ENCODE results near the gene DLG4.

Gene DLG4

GRCh38 chr17:7239091-7240027, 19.7 kb upstream of the DLG4 start, which contains the start of gene PHF23:
TSS of gene PHF23 (minus strand) at chr17:7239457. CDS start at chr17:7239279, 178 bp downstream.
- H3K4me3 Mint-ChIP-seq = peak within 1 kb of the TSS; percentile 90
- H3K9me3 Mint-ChIP-seq = no peaks in the 10 kb centered on the region
- peaks cover 57% of the 10 kb centered on the region for H3K4me1 Mint-ChIP-seq
- peak within 1 kb of the TSS; percentile 94 for H3K27ac Mint-ChIP-seq
- H3K36me3 Mint-ChIP-seq = peaks cover 13% of the 10 kb centered on the region
- H3K27me3 Mint-ChIP-seq = no peaks in the 10 kb centered on the region

DNA sequence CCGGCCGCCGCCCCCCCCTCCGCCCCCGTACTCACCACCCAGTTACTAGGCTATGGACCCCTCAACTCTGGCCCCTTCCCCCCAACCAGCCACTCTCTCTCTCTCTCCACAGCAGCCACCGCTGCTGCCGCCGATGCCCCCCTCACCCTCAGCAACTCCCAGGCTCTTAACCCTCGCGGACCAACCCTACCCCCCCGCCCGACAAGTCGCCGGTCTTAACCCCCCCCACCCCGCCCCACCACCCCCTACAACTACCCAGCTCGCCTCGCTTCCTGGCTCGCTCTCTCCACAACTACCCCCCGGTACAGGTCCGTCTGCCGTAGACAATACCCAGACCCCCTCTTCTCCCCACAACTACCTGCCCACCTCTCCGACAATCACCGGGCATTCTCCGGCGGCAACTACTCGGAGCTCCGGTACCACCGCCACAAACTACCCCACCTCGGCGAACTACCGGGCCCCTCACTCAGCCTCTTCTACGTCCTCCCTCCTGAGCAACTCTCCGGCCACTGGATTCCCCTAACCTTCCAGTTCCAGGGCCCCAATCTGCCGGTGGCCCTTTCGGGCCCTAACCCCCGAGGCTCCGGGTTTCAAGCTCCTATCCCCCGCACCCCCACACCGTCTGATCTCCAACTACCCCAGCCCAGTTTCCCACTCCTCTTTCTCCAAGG, 18.9 kb upstream of the DLG4 start:
- peak overlapping the region; percentile 94 for H3K27ac Mint-ChIP-seq
- peaks cover 13% of the 10 kb centered on the region for H3K36me3 Mint-ChIP-seq
- H3K9me3 Mint-ChIP-seq = no peaks in the 10 kb centered on the region
- peak overlapping the region; percentile 90 for H3K4me3 Mint-ChIP-seq
- H3K4me1 Mint-ChIP-seq = peaks cover 60% of the 10 kb centered on the region
- no peaks in the 10 kb centered on the region for H3K27me3 Mint-ChIP-seq

- Mint-ChIP-seq H3K4me1 (peaks cover 62% of the 10 kb centered on the region), H3K27ac (peak overlapping the region; percentile 30), H3K27me3 (no peaks in the 10 kb centered on the region), H3K9me3 (no peaks in the 10 kb centered on the region), H3K4me3 (peak overlapping the region; percentile 90), H3K36me3 (peaks cover 10% of the 10 kb centered on the region)
These were observed 18.3 kb upstream of the DLG4 start for GRCh38 chr17:7237761-7238419.

DNA sequence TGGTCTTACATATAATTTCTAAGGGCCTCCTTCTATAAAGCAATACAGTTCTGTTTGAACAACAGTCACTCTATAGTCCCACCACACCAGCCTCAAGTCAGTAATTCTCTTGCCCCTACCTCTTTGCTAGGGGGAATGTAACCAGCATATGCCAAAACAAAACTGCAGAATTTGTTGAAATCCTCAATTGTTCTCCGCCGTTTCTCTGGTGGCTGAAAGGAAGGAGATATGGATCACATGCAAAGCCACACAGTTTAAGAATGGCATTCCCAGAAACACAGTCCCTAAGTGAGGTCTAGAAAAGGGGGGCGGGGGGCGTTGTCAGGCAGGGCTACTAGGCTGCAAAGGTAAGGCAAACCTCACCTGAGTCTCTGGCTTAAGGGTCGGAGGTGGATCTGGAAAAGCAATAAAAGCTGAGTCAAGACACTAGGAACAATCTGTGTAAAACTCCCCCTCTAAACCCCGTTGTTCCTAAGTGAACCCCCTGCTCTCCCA, 17.7 kb upstream of the DLG4 start:
- Mint-ChIP-seq H3K4me3 (peak overlapping the region; percentile 90), H3K4me1 (peaks cover 61% of the 10 kb centered on the region), H3K27ac (peak overlapping the region; percentile 84), H3K36me3 (peaks cover 10% of the 10 kb centered on the region), H3K9me3 (no peaks in the 10 kb centered on the region), H3K27me3 (no peaks in the 10 kb centered on the region)

GRCh38 chr17:7236808-7237207, 17.2 kb upstream of the DLG4 start:
- Mint-ChIP-seq H3K9me3 (no peaks in the 10 kb centered on the region), H3K36me3 (peaks cover 10% of the 10 kb centered on the region), H3K27me3 (no peaks in the 10 kb centered on the region), H3K4me3 (peak overlapping the region; percentile 90), H3K4me1 (peaks cover 62% of the 10 kb centered on the region), H3K27ac (peak overlapping the region; percentile 84)

DNA sequence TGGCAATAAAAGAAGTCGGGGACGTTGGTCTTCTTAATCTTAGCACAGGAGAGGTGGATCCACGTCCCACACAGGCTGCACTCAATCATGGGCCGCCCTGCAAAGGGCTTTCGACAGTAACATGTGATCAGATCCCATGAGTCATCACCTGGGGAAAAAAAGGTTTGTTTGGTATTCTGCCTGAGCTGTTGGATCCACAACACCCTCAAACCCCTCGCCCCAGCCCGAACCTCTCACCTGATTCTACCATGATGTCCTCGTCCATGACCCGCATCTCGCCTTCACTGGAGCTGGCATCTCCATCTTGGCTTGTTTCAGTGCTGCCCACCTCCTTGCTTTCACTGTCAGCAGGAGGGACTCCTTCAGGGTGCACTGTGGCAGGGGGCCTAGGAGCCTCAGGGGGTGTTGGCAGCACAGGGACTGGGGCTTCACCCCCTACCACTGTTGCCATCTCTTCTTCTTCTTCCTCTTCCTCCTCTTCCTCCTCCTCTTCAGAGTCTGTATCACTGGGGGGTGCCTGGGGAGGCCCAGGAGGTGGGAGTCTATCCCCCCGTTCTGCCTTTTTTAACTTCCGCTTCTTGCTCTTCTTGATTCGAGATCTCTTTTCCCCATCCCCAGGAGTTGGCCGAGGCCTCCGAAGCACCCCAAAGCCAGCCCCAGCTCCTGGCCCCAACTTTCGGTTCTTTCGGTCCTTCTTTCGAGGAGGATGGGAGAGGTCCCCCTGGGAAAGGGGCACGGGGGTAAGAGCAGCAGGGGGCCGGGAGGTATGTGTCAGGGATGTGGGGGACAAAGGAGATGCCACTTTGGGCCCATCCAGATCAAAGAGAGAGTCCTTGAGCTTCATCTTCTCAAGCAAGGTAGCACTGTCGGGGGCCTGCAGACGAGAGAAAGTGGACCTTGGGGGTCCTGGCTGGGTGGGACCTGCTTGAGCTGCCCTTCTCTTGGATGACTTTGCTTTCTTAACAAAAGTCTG, 16.3 kb upstream of the DLG4 start:
- Mint-ChIP-seq H3K9me3 (no peaks in the 10 kb centered on the region), H3K36me3 (peaks cover 8% of the 10 kb centered on the region), H3K27me3 (no peaks in the 10 kb centered on the region), H3K27ac (peak overlapping the region; percentile 35), H3K4me1 (peaks cover 55% of the 10 kb centered on the region), H3K4me3 (peak overlapping the region; percentile 99)

GRCh38 chr17:7234083-7234951, 14.7 kb upstream of the DLG4 start, which contains the start of gene DVL2:
TSS of gene DVL2 (minus strand) at chr17:7234517. CDS start at chr17:7234262, 255 bp downstream.
- H3K36me3 Mint-ChIP-seq = peaks cover 7% of the 10 kb centered on the region
- no peaks in the 10 kb centered on the region for H3K9me3 Mint-ChIP-seq
- H3K4me3 Mint-ChIP-seq = peak within 1 kb of the TSS; percentile 99
- peaks cover 49% of the 10 kb centered on the region for H3K4me1 Mint-ChIP-seq
- no peaks in the 10 kb centered on the region for H3K27me3 Mint-ChIP-seq
- H3K27ac Mint-ChIP-seq = peak within 1 kb of the TSS; percentile 96

DNA sequence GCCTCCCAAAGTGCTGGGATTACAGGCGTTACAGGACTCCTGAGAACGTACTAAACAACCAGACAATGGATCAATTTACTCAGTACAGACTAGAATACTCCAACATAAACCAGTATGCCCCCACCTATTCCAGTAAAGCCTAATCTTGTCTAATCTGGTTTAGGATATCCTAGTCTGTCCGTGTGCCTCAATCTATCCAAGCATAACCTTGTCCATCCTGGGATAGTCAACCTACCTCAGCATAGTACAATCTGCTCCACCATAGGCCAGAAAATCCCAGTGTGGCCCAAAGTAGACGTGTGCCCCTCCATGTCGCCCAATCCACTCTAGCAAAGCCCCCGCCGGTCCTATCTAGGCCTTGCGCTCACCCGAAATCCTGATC, 14.1 kb upstream of the DLG4 start:
- H3K4me3 Mint-ChIP-seq = peak overlapping the region; percentile 99
- peaks cover 7% of the 10 kb centered on the region for H3K36me3 Mint-ChIP-seq
- H3K9me3 Mint-ChIP-seq = no peaks in the 10 kb centered on the region
- no peaks in the 10 kb centered on the region for H3K27me3 Mint-ChIP-seq
- peak overlapping the region; percentile 96 for H3K27ac Mint-ChIP-seq
- H3K4me1 Mint-ChIP-seq = peaks cover 49% of the 10 kb centered on the region

DNA sequence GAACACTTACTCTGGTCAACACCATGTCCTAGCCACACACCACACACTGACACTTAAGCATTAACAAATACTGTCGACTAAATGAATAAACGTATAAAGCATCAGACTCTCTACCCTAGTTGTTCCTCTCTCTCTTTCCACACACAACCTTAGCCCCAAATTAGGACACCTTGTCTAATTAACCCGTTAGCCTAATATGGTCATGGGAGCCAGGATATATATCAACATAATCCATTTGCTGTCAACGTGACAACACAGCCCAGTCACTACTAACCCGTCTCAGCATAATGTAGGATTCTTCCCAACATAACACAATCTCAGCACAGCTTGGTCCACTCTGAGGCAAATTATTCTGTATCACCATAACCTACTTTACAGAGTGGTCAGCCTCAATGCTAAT, 12.5 kb upstream of the DLG4 start:
- Mint-ChIP-seq H3K27me3 (no peaks in the 10 kb centered on the region), H3K4me1 (peaks cover 52% of the 10 kb centered on the region), H3K36me3 (peaks cover 10% of the 10 kb centered on the region), H3K27ac (peak overlapping the region; percentile 43), H3K9me3 (no peaks in the 10 kb centered on the region), H3K4me3 (peak overlapping the region; percentile 60)

DNA sequence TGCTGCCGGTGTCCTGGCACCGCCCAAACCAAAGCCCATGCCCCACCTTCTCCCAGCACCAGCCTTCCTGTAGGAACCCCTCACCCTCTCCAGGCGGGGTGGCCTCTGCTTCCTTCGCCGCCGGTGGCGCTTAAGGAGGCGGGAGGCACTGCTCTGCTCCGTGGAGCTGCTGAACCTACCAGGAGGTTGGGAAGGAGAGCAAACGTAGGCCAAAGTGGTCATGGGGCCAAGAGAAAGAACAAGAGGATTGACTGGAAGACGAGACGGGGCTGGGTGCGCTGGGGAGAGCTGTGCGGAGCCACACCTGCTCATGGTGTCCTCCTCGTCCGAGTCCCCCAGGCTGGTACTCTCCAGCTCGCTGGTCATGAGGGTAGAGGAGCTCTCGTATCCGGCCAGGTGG, 9.9 kb upstream of the DLG4 start:
- Mint-ChIP-seq H3K36me3 (peaks cover 7% of the 10 kb centered on the region), H3K4me3 (no peak overlapping the region), H3K9me3 (no peaks in the 10 kb centered on the region), H3K27ac (no peak overlapping the region), H3K27me3 (no peaks in the 10 kb centered on the region), H3K4me1 (peaks cover 33% of the 10 kb centered on the region)

DNA sequence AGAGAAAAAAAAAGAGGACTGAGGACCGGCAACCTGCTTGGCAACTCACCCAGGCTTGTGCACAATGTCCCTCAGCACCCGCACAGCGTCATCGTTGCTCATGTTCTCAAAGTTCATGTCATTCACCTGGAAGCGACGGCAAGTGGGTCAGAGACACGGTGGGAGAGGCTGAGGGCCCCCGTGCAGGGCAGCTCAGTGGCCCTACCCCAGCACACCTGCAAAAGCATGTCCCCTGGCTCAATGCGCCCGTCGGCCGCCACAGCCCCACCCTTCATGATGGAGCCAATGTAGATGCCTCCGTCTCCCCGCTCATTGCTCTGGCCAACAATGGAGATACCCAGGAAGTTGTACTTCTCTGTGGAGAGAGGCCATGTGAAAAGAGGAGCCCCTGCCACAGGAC, 9.3 kb upstream of the DLG4 start:
- H3K27me3 Mint-ChIP-seq = no peaks in the 10 kb centered on the region
- H3K4me3 Mint-ChIP-seq = no peak overlapping the region
- peaks cover 7% of the 10 kb centered on the region for H3K36me3 Mint-ChIP-seq
- no peaks in the 10 kb centered on the region for H3K9me3 Mint-ChIP-seq
- no peak overlapping the region for H3K27ac Mint-ChIP-seq
- peaks cover 33% of the 10 kb centered on the region for H3K4me1 Mint-ChIP-seq

GRCh38 chr17:7226721-7227710, 7.4 kb upstream of the DLG4 start:
- H3K27ac Mint-ChIP-seq = no peak overlapping the region

More at GRCh38 chr17:7226721-7227710, 7.4 kb upstream of the DLG4 start:
- H3K4me1 Mint-ChIP-seq = peaks cover 16% of the 10 kb centered on the region
- peaks cover 10% of the 10 kb centered on the region for H3K36me3 Mint-ChIP-seq
- no peaks in the 10 kb centered on the region for H3K27me3 Mint-ChIP-seq
- no peaks in the 10 kb centered on the region for H3K9me3 Mint-ChIP-seq
- H3K4me3 Mint-ChIP-seq = no peak overlapping the region
